SK-N-SH treated with all-trans-retinoic acid at 6 μM for 48 hours (cell line): ENCODE measurements around the gene DNPH1.

Experiments used
- ARNTL ChIP-seq: fragments of 450-650 bp; formaldehyde crosslinking; IDR thresholded peaks from 2 replicates; pipeline ENCODE4 v1.5.0; 2020; ENCODE audit warnings: low read depth, mild to moderate bottlenecking, moderate library complexity, borderline replicate concordance
- ISL1 ChIP-seq: fragments of 250-450 bp; sonication (Bioruptor Pico); IDR thresholded peaks from 2 replicates; pipeline ENCODE4 v2.1.2; 2022; ENCODE audit warnings: mild to moderate bottlenecking, moderate library complexity
- PPARA ChIP-seq: fragments of 250-450 bp; sonication (Bioruptor Pico); IDR thresholded peaks from 2 replicates; pipeline ENCODE4 v1.5.0; 2020; ENCODE audit warnings: mild to moderate bottlenecking, borderline replicate concordance
- RARB ChIP-seq: fragments of 250-450 bp; sonication (Bioruptor Pico); IDR thresholded peaks from 2 replicates; pipeline ENCODE4 v1.8.0; 2021; ENCODE audit warnings: mild to moderate bottlenecking, moderate library complexity
- ZNF70 ChIP-seq: fragments of 450-650 bp; formaldehyde crosslinking; IDR thresholded peaks from 2 replicates; pipeline ENCODE4 v1.5.0; 2020; ENCODE audit warnings: mild to moderate bottlenecking, moderate library complexity
- TF ChIP-seq, protein P1 (sequence below): fragments of 250-450 bp; sonication (Bioruptor Pico); IDR thresholded peaks from 2 replicates; pipeline ENCODE4 v1.8.0; 2020; ENCODE audit warnings: mild to moderate bottlenecking, moderate library complexity, borderline replicate concordance

DNA sequence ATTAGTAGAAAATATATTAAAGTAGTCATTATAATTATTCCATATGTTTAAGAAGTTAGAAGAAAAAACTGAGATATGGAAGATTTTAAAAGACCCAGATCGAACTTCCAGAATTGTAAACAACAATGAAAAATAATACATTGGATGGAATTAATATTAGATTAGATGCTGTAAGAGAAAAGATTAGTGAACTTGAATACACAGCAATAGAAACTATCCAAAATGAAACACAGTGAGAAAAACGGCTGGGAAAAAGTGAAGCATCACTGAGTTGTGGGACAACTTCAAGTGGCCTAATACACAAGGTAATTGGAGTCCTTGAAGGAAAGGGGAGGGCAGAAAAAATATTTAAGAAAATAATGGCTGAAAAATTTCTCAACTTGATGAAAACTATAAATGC, 9.8 kb upstream of the DNPH1 start:
- TF ChIP-seq ISL1 (no peak), PPARA (CRISPR knock-in tag) (no peak), RARB (CRISPR knock-in tag) (no peak), ZNF70 (CRISPR knock-in tag) (no peak), ARNTL (CRISPR knock-in tag) (no peak)
- TF ChIP-seq, protein P1, sequence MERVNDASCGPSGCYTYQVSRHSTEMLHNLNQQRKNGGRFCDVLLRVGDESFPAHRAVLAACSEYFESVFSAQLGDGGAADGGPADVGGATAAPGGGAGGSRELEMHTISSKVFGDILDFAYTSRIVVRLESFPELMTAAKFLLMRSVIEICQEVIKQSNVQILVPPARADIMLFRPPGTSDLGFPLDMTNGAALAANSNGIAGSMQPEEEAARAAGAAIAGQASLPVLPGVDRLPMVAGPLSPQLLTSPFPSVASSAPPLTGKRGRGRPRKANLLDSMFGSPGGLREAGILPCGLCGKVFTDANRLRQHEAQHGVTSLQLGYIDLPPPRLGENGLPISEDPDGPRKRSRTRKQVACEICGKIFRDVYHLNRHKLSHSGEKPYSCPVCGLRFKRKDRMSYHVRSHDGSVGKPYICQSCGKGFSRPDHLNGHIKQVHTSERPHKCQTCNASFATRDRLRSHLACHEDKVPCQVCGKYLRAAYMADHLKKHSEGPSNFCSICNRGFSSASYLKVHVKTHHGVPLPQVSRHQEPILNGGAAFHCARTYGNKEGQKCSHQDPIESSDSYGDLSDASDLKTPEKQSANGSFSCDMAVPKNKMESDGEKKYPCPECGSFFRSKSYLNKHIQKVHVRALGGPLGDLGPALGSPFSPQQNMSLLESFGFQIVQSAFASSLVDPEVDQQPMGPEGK (CRISPR knock-in tag): no peak
